Left cardiac atrium (tissue), 4 donors: ENCODE measurements around the gene OGFOD3. TPM values are rescaled to one million over a fixed set of nuclear protein-coding genes. Genes with fewer than 3 reads are reported as not detected.

ENCODE experiments used
- ATAC-seq, 2 donors: fragments of 200-7000 bp; cut with Tn5 transposase; one replicate each; pipeline ENCODE4 v1.9.1; 2020; ENCODE audit warnings: mild to moderate bottlenecking in 2 of 2, moderate library complexity in 2 of 2
- DNase-seq: peaks from one replicate; pipeline ENCODE4 v3.0.0-alpha.2; 2020
- intact Hi-C, 2 donors: fragments of 100-400 bp; cut with DNase I; formaldehyde crosslinking; loops; one replicate each; pipeline versions ENCODE4 v1.14.1 to v1.15.1; 2022 to 2023
- total RNA-seq, 2 donors: library from RNA; stranded (reverse); fragmentation: NEBNext Ultra II Directional; extraction: Animal tissue kit (Norgen Biotek cat#: 25700); gene quantifications; one replicate each; pipeline ENCODE4 v1.2.1, GENCODE V29; 2021
- donor health status: DM: no; HTN: yes; CAD: no.
- donor health status: DM: no; HTN: yes; CAD: no; lungs with severe emphysema.
- donor health status: DM: yes; HTN: yes; CAD: no.
- donor health status: Dilated cardiomyopathy.

The OGFOD3 gene
- total RNA-seq, 2 donors from 2014 or later = 27.2 to 32.0 TPM

DNA sequence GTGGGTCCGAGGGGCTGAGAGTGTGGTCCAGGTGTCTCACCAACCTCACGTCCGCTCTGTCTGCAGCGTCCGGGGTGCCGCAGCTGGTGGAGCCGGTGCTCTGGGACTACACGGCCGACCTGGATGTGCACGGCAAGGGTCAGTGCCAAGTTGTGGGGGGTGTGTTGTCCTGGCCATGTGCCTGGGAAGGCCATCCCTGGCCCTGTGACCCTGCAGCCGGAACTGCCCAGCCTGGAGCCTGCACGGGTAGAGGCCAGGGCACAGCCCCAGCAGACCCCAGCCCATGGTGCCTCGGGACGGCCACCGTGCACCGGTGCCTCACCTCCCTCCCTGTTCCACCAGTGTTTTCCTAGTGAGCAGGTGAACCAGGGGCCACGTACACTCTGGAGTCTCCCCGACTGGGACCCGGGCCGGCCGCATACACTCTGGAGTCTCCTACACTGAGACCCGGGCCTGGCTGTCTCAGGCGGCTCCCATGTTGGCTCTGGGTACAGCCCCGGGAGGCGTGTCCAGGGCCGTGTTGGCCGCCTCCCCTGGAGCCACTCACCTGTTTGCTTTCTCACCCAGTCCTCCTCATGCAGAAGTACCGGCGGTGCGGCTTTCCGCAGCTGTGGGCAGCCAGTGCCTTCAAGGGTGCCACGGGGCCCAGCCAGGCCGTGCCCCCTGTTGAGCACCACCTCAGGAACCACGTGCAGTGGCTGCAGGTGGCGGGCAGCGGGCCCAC is 18.4 kb upstream of the OGFOD3 start:
- intact Hi-C loops = no loop called here
- DNase-seq (no peak), ATAC-seq (no peak)

- intact Hi-C loops = no loop called here
- ATAC-seq (no peak), DNase-seq (no peak)
These were observed 17.5 kb upstream of the OGFOD3 start for GRCh38 chr17:82435601-82436583.

DNA sequence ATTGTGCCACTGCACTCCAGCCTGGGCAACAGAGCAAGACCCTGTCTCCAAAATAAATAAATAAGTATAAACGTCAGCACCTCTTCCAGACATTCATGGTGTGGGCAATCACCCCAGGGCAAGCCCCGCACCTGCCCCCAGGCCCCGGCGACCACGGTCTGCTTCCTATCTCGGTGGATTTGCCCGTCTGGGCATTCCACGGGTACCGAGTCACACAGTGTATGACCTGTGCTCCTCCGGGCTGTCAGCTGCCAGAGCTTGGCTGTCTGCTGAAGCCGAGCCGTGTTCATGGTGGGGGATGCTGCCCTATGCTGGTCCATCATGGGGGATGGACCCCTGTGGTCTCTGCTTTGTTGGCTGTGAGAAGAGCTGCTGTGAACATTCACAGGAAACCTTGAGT is 16.7 kb upstream of the OGFOD3 start:
- DNase-seq = no peak
- no peak for ATAC-seq
- intact Hi-C loops = no loop called here

DNA sequence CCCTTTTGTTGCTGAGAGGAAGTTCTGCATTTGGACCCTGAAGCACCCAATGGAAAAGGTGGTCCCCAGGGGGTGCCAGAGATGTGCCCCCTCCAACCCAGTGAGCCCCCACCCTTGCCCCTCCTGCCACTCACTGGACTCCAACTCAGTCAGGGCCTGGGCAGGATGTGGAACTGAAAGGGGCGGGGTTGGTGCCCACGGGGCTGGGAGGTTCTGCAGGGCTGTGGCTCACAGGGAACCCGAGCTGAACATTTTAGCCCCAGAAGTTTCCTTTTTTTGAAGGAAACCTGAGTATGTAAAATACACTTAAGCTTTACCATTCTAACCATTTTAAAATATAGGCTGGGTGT is 15.8 kb upstream of the OGFOD3 start:
- intact Hi-C loops = no loop called here
- ATAC-seq (no peak), DNase-seq (no peak)

DNA sequence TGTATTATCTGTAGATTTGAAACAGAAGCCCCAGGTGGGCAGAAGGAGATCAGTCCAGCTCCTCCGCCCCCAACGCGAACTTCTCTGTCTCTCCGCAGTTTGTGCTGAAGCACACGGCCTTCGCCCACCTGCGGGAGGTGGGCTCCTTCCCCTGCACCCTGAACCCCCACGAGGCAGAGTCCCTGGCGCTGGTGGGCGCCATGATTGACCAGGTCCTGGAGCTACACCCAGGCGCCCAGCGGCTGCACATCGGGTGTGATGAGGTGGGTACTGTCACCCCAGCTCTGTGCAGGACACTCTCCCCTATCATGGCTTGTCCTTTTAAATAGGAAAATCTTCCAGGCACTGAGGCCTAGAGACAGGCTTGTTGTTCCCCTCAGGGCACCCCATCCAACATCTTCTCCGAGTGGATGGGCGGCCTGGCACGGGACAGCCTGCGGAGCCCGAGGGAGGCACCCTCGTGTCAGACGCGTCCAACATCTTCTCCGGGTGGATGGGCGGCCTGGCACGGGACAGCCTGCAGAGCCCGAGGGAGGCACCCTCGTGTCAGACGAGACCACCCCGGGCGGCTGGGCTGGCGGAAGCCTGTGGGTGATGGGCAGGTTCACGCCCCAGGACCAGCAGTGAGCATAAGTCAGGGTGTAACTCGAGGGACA is 15.3 kb upstream of the OGFOD3 start:
- ATAC-seq (no peak), DNase-seq (no peak)
- intact Hi-C loops = no loop called here

DNA sequence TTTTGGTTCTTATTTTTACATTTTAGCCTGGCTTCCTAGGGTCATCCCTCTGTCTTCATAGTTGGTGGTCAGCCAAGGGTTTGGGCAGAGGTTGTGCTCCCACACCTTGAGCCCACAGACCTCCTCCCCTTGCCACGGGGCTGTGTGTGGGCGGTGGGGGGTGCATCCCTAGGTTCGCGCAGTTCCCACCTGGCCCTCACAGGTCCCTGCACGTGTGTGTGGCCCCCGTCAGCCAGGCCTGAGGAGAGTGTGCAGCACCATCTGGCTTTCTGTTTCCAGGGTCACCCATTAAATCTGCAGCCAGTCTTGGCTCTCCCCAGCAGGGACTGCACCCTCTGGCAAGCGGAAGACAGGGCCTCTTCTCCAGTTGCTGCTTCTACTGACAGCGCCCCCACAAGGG is 13.6 kb upstream of the OGFOD3 start:
- intact Hi-C loops = no loop called here
- DNase-seq (no peak), ATAC-seq (no peak)

DNA sequence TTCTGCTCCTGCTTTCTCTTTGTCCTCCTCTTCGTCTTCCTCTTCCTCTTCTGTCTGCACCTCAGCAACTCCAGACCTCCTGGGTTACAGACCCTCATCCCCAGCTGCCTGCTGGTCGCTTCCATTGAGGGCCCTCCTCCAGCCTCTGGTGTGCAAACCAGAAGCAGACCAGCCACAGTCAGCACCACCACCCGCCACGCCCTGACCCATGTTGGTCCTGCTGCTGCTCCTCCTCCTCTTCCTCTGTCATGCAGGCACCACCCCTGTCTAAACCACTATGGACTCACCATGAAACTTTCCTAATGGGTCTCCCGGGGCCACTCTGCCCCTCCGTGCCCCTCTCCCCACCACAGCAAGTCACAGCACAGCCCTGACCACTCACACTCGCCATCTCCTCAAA is 11.4 kb upstream of the OGFOD3 start:
- intact Hi-C loops = no loop called here
- DNase-seq (no peak), ATAC-seq (no peak)

DNA sequence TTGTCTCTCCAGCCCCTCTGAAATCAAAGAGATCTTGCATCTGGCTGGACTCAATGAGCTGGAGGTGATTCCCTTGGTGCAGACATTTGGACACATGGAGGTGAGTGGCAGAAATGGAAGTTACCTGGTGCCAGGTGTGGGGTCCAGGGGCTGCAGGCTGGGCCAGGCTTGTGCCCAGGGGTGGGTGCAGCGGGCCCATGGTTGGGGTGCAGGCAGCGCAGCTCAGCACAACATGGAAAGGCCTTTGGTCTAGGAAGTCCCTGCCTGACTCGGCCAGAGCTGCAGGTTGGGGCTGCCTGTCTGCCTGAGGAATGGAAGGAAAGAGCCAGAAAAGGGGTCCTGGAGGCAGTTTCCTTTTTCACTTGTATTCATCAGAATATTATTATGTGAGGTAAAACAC is 10.2 kb upstream of the OGFOD3 start:
- intact Hi-C loops = no loop called here
- ATAC-seq = no peak
- no peak for DNase-seq

- DNase-seq (no peak), ATAC-seq (no peak)
- intact Hi-C loops = no loop called here
These were observed 6.4 kb upstream of the OGFOD3 start for GRCh38 chr17:82424863-82425159.

DNA sequence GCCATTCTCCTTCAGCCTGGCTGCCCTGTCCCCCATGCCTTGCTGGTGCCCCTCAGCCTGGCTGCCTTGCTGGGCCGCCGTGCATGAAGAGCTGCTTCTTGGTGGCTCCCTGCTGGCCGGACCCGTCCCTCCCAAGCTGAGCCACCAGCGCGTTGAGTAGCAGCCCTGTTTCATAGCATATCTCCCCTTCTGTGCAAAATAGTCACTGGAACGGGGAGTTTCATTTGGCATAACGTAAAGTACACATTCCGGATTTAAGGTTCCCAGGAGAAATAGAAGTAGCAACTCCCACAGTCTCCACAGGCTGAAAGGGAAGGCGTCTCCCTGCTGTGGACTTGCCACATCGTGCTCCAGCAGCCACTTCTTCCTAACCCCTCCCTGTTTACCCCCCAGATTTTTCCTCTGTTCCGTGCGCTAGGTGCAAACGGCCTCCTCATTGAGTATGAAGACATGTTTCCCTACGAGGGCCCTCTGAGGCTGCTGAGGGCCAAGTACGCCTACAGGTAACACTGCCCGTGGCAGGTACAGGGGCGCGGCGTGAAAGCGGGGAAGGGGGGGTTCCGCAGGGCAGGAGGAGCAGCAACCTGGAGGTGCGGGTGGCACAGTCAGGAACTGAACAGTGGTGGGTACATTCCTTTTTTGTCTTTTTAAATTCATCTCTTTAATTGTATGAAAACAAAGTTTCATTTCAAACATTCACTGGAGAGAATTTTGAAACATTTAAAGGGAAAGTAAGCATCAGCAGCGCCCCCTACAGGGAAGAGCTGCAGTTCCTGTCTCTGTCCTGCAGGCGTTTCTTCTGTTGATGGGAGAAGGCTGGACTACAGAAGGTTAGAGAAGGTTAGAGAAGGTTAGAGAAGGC is 5.8 kb upstream of the OGFOD3 start:
- peak in 1 of 2 donors; percentile 27 for ATAC-seq
- intact Hi-C loops = no loop called here
- no peak for DNase-seq

DNA sequence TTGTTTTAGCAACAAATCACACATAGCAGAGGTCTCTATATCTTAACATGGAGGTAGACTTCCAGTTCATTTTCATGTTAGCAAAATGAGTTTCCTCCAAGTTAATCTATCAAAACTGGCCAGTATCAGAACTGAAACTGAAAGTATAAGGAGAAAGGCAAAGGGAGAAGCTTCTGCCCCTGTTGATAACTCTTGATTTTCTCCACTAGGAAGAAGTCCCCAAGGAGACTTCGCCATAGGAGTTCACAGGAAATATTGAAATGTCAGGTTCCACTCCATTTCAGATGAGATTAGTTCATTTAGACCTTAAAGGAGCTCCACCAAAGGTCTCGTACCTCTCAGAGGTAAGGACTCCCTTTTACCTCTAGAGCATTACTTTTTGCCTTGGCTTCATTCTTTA is 1.2 kb upstream of the OGFOD3 start:
- no peak for DNase-seq
- intact Hi-C loops = no loop called here
- ATAC-seq = no peak

DNA sequence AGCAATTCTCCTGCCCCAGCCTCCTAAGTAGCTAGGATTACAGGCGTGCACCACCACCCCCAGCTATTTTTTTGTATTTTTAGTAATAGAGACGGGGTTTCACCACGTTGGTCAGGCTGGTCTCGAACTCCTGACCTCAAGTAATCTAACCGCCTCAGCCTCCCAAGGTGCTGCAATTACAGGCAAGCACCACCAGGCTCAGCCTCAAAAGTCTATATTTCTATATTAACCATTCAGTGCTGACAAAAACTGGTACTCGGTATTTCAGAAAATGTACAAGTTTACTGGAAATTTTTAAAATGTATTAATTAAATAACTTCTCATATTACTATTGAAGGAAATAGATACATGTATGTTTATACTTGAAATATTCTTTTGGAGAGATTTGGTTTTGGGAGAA is 1.6 kb downstream of the OGFOD3 start:
- intact Hi-C loops = no loop called here

DNA sequence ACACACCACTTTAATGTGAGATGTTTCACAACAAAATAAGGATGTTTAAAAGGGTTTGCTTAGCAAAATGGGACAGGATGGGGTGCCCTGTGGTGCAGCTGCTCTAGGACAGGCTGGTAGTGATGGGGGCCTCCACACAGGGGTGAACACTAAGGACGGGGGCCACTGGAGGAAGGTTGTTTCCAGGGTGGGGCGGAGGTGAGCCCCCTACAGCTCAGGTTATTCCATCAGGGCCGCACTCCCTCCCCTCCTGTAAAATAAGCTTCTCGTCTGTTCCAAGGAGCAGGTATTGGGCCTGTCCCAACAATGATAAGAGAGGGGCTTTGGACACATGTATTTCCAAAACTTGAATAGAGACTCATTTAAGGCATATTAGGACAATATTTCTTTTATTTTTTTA is 2.1 kb downstream of the OGFOD3 start:
- DNase-seq (no peak), ATAC-seq (no peak)
- intact Hi-C loops = no loop called here

More for the DNA sequence above, 1.6 kb downstream of the OGFOD3 start:
- ATAC-seq (no peak), DNase-seq (no peak)

DNA sequence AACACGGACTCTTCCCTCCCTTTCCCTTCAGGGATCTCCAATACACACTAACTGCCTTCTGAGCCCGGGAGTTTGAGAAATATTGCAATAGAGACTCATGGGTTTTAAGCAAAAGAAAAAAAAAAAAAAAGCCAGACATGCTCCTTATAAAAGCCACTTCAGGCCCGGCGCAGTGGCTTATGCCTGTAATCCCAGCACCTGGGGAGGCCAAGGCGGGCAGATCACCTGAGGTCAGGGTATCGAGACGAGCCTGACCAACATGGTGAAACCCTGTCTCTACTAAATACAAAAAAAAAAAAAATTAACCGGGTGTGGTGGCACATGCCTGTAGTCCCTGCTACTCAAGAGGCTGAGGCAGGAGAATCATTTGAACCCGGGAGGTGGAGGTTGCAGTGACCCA is 2.6 kb downstream of the OGFOD3 start:
- intact Hi-C loops = loop anchor here (2.0 kb wide), 2 partner anchors 61 to 63 kb away; no protein-coding TSS in a partner anchor

GRCh38 chr17:82415336-82415735 is 3.0 kb downstream of the OGFOD3 start:
- intact Hi-C loops = loop anchor here (2.0 kb wide), 2 partner anchors 61 to 63 kb away; no protein-coding TSS in a partner anchor
- DNase-seq (no peak), ATAC-seq (no peak)

More for the DNA sequence above, 2.6 kb downstream of the OGFOD3 start:
- ATAC-seq (no peak), DNase-seq (no peak)

GRCh38 chr17:82414548-82415281 is 3.7 kb downstream of the OGFOD3 start:
- ATAC-seq (peak; percentile 67 to 73), DNase-seq (peak; percentile 81)
- intact Hi-C loops = loop anchor here (2.0 kb wide), 2 partner anchors 60 to 62 kb away; no protein-coding TSS in a partner anchor

GRCh38 chr17:82412535-82413520 is 5.6 kb downstream of the OGFOD3 start:
- DNase-seq (no peak), ATAC-seq (no peak)
- intact Hi-C loops = no loop called here
